Activated CD8-positive, alpha-beta T cell treated with anti-CD3 and anti-CD28 coated beads for 36 hours (primary cell): Measurements from ENCODE around the gene HEATR1. TPM values are rescaled to one million over a fixed set of nuclear protein-coding genes. Genes with fewer than 3 reads are reported as not detected.

Source experiments
- ATAC-seq: fragments of 200-7000 bp; cut with Tn5 transposase; one replicate; pipeline ENCODE4 v1.10.0; 2021; ENCODE audit warnings: mild to moderate bottlenecking, moderate library complexity
- CTCF ChIA-PET: fragments of 350-600 bp; sonication (Branson Sonifier 250); formaldehyde crosslinking; loops from one replicate; lab custom pipeline; 2021; ENCODE audit warnings: antibody characterized with exemption; lab: Charles Lee
- POLR2A ChIA-PET: fragments of 350-600 bp; sonication (Branson Sonifier 250); formaldehyde crosslinking; loops from one replicate; lab custom pipeline; 2021; ENCODE audit warnings: antibody characterized with exemption; lab: Charles Lee
- DNase-seq: peaks from one replicate; pipeline ENCODE4 v3.0.0-alpha.2; 2020
- H3K27ac Mint-ChIP-seq: one replicate; pipeline ENCODE4 v1.8.0; 2021; ENCODE audit warnings: mild to moderate bottlenecking, mixed read lengths
- H3K27me3 Mint-ChIP-seq: one replicate; pipeline ENCODE4 v1.8.0; 2021; ENCODE audit warnings: mixed read lengths
- H3K36me3 Mint-ChIP-seq: one replicate; pipeline ENCODE4 v1.8.0; 2021; ENCODE audit warnings: low read depth, mixed read lengths
- H3K4me1 Mint-ChIP-seq: one replicate; pipeline ENCODE4 v1.8.0; 2021; ENCODE audit warnings: low read depth, mixed read lengths
- H3K4me3 Mint-ChIP-seq: one replicate; pipeline ENCODE4 v1.8.0; 2021; ENCODE audit warnings: mild to moderate bottlenecking, moderate library complexity, mixed read lengths
- H3K9me3 Mint-ChIP-seq: one replicate; pipeline ENCODE4 v1.8.0; 2021; ENCODE audit warnings: mixed read lengths
- intact Hi-C: fragments of 100-400 bp; cut with micrococcal nuclease; formaldehyde crosslinking; loops from one replicate; pipeline ENCODE4 v1.10.0; 2022
- total RNA-seq, 2 experiments: library from RNA; stranded (reverse); gene quantifications; one replicate each; pipeline ENCODE4 v1.2.3, GENCODE V29; 2021
- TF ChIP-seq, protein P1 (sequence below): fragments of 200-600 bp; IDR thresholded peaks from one replicate; pipeline ENCODE4 v1.8.0; 2022; ENCODE audit warnings: antibody characterized with exemption, mild to moderate bottlenecking

Gene HEATR1
- total RNA-seq, 2 experiments from 2014 or later: 80.9 to 81.7 TPM

GRCh38 chr1:236501093-236501492 lies 103.2 kb downstream of the HEATR1 start:
- ATAC-seq (no peak), DNase-seq (no peak)
- H3K27me3 Mint-ChIP-seq: peaks cover 4% of the 10 kb centered on the region
- CTCF ChIA-PET: interaction anchor here (1.5 kb wide), 1 partner anchor 10 kb away, joined by 6 read pairs; no protein-coding TSS in a partner anchor
- H3K4me3 Mint-ChIP-seq: no peak overlapping the region
- TF ChIP-seq, protein P1, sequence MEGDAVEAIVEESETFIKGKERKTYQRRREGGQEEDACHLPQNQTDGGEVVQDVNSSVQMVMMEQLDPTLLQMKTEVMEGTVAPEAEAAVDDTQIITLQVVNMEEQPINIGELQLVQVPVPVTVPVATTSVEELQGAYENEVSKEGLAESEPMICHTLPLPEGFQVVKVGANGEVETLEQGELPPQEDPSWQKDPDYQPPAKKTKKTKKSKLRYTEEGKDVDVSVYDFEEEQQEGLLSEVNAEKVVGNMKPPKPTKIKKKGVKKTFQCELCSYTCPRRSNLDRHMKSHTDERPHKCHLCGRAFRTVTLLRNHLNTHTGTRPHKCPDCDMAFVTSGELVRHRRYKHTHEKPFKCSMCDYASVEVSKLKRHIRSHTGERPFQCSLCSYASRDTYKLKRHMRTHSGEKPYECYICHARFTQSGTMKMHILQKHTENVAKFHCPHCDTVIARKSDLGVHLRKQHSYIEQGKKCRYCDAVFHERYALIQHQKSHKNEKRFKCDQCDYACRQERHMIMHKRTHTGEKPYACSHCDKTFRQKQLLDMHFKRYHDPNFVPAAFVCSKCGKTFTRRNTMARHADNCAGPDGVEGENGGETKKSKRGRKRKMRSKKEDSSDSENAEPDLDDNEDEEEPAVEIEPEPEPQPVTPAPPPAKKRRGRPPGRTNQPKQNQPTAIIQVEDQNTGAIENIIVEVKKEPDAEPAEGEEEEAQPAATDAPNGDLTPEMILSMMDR: no peak
- no peaks in the 10 kb centered on the region for H3K36me3 Mint-ChIP-seq
- intact Hi-C loops: no loop called here
- H3K4me1 Mint-ChIP-seq: peaks cover 9% of the 10 kb centered on the region
- no peaks in the 10 kb centered on the region for H3K9me3 Mint-ChIP-seq
- no peak overlapping the region for H3K27ac Mint-ChIP-seq
- POLR2A ChIA-PET: no interaction called here

Other genes starting within 250 kb of the HEATR1 start
- 1 to 10 TPM; 1.7 to 3.0 TPM for gene EDARADD, start 210.2 kb downstream of the HEATR1 start, total RNA-seq
- gene LGALS8, start 80.5 kb downstream of the HEATR1 start, total RNA-seq: 10 to 100 TPM; 87.3 to 89.3 TPM
- gene ACTN2, start 82.0 kb upstream of the HEATR1 start, total RNA-seq: under 1 TPM; 0.11 to 0.18 TPM
- gene MTR, start 190.8 kb upstream of the HEATR1 start, total RNA-seq: 10 to 100 TPM; 72.4 to 72.7 TPM